Heart left ventricle (tissue), 16 donors: ENCODE data around the gene TOP2B. TPM values are rescaled to one million over a fixed set of nuclear protein-coding genes. Genes with fewer than 3 reads are reported as not detected.

Experiments
- ATAC-seq, 4 donors: fragments of 200-7000 bp; cut with Tn5 transposase; one replicate each; pipeline ENCODE4 v1.9.1; 2020 to 2022; ENCODE audit warnings: moderate library complexity in 4 of 4, mild to moderate bottlenecking in 3 of 4, moderate number of reproducible peaks in 1 of 4
- DNase-seq, 5 donors: peaks; one replicate each; pipeline ENCODE4 v3.0.0-alpha.2; 2020
- H3K27ac ChIP-seq, 12 donors: fragments of 200-600 bp; sonication (generic) in 4 of 12; one replicate each; pipeline versions ENCODE4 v1.5.0 to v1.8.0; 2016 to 2022; ENCODE audit warnings: mild to moderate bottlenecking in 2 of 12
- H3K27me3 ChIP-seq, 9 donors: fragments of 200-600 bp; sonication (generic) in 2 of 9; one replicate each; pipeline versions ENCODE4 v1.5.1 to v1.8.0; 2016 to 2022; ENCODE audit warnings: mild to moderate bottlenecking in 3 of 9
- H3K36me3 ChIP-seq, 9 donors: fragments of 200-600 bp; sonication (generic) in 2 of 9; one replicate each; pipeline versions ENCODE4 v1.5.0 to v1.8.0; 2018 to 2022; ENCODE audit warnings: mild to moderate bottlenecking in 2 of 9
- H3K4me1 ChIP-seq, 12 donors: fragments of 200-600 bp; sonication (generic) in 4 of 12; one replicate each; pipeline versions ENCODE4 v1.5.0 to v1.8.0; 2016 to 2022; ENCODE audit warnings: mild to moderate bottlenecking in 3 of 12
- H3K4me3 ChIP-seq, 12 donors: fragments of 200-600 bp; sonication (generic) in 4 of 12; one replicate each; pipeline versions ENCODE4 v1.5.0 to v1.8.0; 2017 to 2022; ENCODE audit warnings: mild to moderate bottlenecking in 9 of 12, moderate library complexity in 4 of 12
- H3K9me3 ChIP-seq, 12 donors: fragments of 200-600 bp; sonication (generic) in 4 of 12; one replicate each; pipeline versions ENCODE4 v1.5.0 to v1.8.0; 2016 to 2022; ENCODE audit warnings: mild to moderate bottlenecking in 1 of 12
- CTCF ChIP-seq, 12 donors: fragments of 200-600 bp; sonication (generic) in 4 of 12; IDR thresholded peaks; one replicate each; pipeline versions ENCODE4 v1.5.0 to v1.8.0; 2018 to 2022; ENCODE audit warnings: antibody characterized with exemption in 12 of 12, mild to moderate bottlenecking in 5 of 12
- POLR2A ChIP-seq, 2 donors: fragments of 450-650 bp; IDR thresholded peaks; one replicate each; pipeline ENCODE4 v1.6.1; 2017; ENCODE audit warnings: antibody characterized with exemption in 2 of 2, mild to moderate bottlenecking in 2 of 2, moderate library complexity in 2 of 2
- WGBS, 4 donors: extraction: QIAGEN DNeasy Blood & Tissue Kit in 2 of 4; methylation state at CpG; one replicate each; pipeline versions ENCODE4 v1.1.5 to v1.1.7; 2013 to 2018; 5-methylcytosine and 5-hydroxymethylcytosine counted together
- intact Hi-C, 10 donors: fragments of 100-400 bp; cut with DNase I; formaldehyde crosslinking; loops; one replicate each; pipeline versions ENCODE4 v1.11.1 to v1.14.2; 2022
- polyA plus RNA-seq, 2 donors: library from polyadenylated mRNA; stranded (reverse); fragments of 200-250 nt; gene quantifications; one replicate each; pipeline ENCODE4 v1.2.3, GENCODE V29; 2013
- total RNA-seq, 9 donors: library from RNA; depleted of rRNA in 2 of 9; stranded (reverse); fragments of >200 nt in 2 of 9; fragmentation: NEBNext Ultra II Directional in 3 of 9; extraction: Animal tissue kit (Norgen Biotek cat#: 25700) in 3 of 9; gene quantifications; one replicate each; pipeline versions ENCODE4 v1.1.0 to v1.2.4, GENCODE V29; 2016 to 2023
- donor health status: ischemic (EF 13 %, LVEDD 7.1; RV severe dilation, severe dysfunction).
- donor health status: healthy with polysubstance abuse.
- donor health status: DM: no; HTN: yes; CAD: no.
- donor health status: DM: no; HTN: no; CAD: no.
- donor health status: ischemic (EF 25% LVEDD 6.9; RV normal size, moderate dysfunction).
- donor health status: ischemic (EF 25% LVEDD 5.7; RV mildly dilated, moderate dysfunction).
- donor health status: healthy.
- donor health status: DM: yes; HTN: yes; CAD: no.
- donor health status: ischemic (EF 35%, LVEDD 5.7; RV mildly dilated, moderate dysfunction).
- donor health status: nonischemic (EF 11% LVEDD 7.7; RV severe dilation, severe dysfunction).
- donor health status: DM: yes; HTN: yes; CAD: no.
- donor health status: PGD.
- donor health status: ischemic (EF 29% LVEDD 5.4; RV normal size, mild dysfunction).
- donor health status: nonischemic (EF 23%, LVEDD 6.1; RV moderate dilation, normal function).

TOP2B gene
- total and polyA plus RNA-seq, 11 donors = 33.1 to 124 (median 91.0) TPM

GRCh38 chr3:25604107-25604805 lies 60.5 kb downstream of the TOP2B start:
- H3K4me1 ChIP-seq = peaks cover 0 to 22% (median 13%) of the 10 kb centered on the region in 12 donors
- WGBS, 4 donors = 49 to 56% (median 50%) methylated on average over 5 of the region's 5 CpGs
- no peaks in the 10 kb centered on the region for H3K27me3 ChIP-seq
- H3K4me3 ChIP-seq = no peak overlapping the region
- TF ChIP-seq POLR2A (IDR thresholded peaks at IDR 0.05) (no peak), CTCF (IDR thresholded peaks at IDR 0.05) (no peak)
- no peaks in the 10 kb centered on the region for H3K9me3 ChIP-seq
- DNase-seq = no peak
- peaks cover 0 to 95% (median 74%) of the 10 kb centered on the region in 9 donors for H3K36me3 ChIP-seq
- peak; percentile 40 to 73 (median 68) for ATAC-seq
- intact Hi-C loops = no loop called here
- peak overlapping the region; percentile 8 to 69 (median 48) for H3K27ac ChIP-seq

- Histone ChIP-seq H3K27me3 (no peaks in the 10 kb centered on the region), H3K4me1 (peaks cover 0 to 22% (median 13%) of the 10 kb centered on the region in 12 donors), H3K4me3 (no peak overlapping the region), H3K27ac (peak overlapping the region; percentile 8 to 69 (median 48)), H3K36me3 (peaks cover 0 to 95% (median 74%) of the 10 kb centered on the region in 9 donors), H3K9me3 (no peaks in the 10 kb centered on the region)
- ATAC-seq = peak; percentile 74 to 97 (median 92)
- WGBS, 4 donors = 21 to 56% (median 33%) methylated on average over 1 of the region's 1 CpG
- TF ChIP-seq CTCF (IDR thresholded peaks at IDR 0.05) (no peak), POLR2A (IDR thresholded peaks at IDR 0.05) (no peak)
- intact Hi-C loops = no loop called here
- peak in 2 of 5 donors; percentile 58 to 59 for DNase-seq
Measured at GRCh38 chr3:25603703-25604102, 61.0 kb downstream of the TOP2B start.

GRCh38 chr3:25597535-25598101 lies 67.1 kb downstream of the TOP2B start:
- Histone ChIP-seq H3K4me3 (no peak overlapping the region), H3K27ac (no peak overlapping the region), H3K36me3 (peaks cover 0 to 81% (median 70%) of the 10 kb centered on the region in 9 donors), H3K4me1 (peaks cover 0 to 24% (median 14%) of the 10 kb centered on the region in 12 donors), H3K27me3 (no peaks in the 10 kb centered on the region), H3K9me3 (no peaks in the 10 kb centered on the region)
- ATAC-seq = no peak
- DNase-seq = no peak
- intact Hi-C loops = loop anchor here in 7 of 10 donors (5.0 to 10.0 kb wide), 7 partner anchors 443 to 915 kb away; no protein-coding TSS in a partner anchor
- TF ChIP-seq CTCF (IDR thresholded peaks at IDR 0.05) (no peak), POLR2A (IDR thresholded peaks at IDR 0.05) (no peak)
- 65 to 89% (median 77%) methylated on average over 1 of the region's 1 CpG for WGBS, 4 donors

- ATAC-seq (peak in 3 of 4 donors; percentile 42 to 65 (median 51)), DNase-seq (no peak)
- peak overlapping the region in 10 of 12 donors; percentile 11 to 74 (median 54) for H3K27ac ChIP-seq
- no peaks in the 10 kb centered on the region for H3K27me3 ChIP-seq
- peaks cover 0 to 46% (median 34%) of the 10 kb centered on the region in 12 donors for H3K4me1 ChIP-seq
- no peaks in the 10 kb centered on the region for H3K9me3 ChIP-seq
- TF ChIP-seq POLR2A (IDR thresholded peaks at IDR 0.05) (no peak), CTCF (IDR thresholded peaks at IDR 0.05) (peak; percentile 71 to 94 (median 82))
- H3K4me3 ChIP-seq = no peak overlapping the region
- intact Hi-C loops = loop anchor here (2.0 to 10.0 kb wide), 17 partner anchors 77 to 822 kb away; partner anchors contain the start of gene RARB (in 4 of the 10)
- H3K36me3 ChIP-seq = peaks cover 0 to 47% (median 41%) of the 10 kb centered on the region in 9 donors
- 0 to 6% (median 2%) methylated on average over 1 of the region's 1 CpG for WGBS, 4 donors
Measured at GRCh38 chr3:25594007-25594502, 70.7 kb downstream of the TOP2B start.
